ENCODE measurements around the gene NDUFB4.

DNA sequence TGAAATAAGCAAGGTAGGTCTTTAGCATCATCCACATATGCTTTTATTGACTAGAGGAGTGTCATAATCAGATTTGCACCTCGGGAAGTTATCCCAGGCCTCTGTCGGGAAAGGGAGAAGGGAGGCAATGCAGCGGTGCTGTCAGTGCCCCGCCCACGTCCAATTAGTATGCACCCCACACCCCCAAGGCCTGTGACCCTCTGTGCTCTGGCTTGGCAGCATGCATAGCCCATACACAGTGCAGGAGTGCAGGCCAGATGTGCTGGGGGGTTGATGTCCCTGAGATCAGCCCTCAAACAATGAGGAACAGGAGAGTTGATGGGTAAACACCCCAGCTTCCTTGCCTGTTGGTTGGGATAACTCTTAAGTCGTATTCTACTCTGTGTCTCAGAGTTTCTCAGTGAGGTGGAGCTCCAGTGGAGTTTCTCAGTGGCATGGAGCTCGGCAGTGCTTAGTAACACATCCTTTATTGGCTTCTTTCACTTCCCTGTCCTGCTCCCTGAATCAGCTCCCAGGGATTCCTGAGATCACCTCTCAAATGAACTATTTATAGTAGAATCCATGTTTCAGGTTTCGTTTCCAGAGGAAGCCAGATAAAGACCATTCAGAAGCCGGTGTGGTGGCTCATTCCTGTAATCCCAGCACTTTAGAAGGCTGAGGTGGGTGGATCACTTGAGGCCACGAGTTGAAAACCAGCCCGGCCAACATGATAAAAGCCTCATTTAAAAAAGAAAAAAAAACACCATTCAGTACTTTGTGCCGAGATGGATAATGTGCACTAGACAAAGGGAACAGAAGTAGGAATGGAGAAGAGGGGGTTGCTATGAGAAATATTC lies 26.7 kb upstream of the NDUFB4 start:
- TF ChIP-seq, protein P1, sequence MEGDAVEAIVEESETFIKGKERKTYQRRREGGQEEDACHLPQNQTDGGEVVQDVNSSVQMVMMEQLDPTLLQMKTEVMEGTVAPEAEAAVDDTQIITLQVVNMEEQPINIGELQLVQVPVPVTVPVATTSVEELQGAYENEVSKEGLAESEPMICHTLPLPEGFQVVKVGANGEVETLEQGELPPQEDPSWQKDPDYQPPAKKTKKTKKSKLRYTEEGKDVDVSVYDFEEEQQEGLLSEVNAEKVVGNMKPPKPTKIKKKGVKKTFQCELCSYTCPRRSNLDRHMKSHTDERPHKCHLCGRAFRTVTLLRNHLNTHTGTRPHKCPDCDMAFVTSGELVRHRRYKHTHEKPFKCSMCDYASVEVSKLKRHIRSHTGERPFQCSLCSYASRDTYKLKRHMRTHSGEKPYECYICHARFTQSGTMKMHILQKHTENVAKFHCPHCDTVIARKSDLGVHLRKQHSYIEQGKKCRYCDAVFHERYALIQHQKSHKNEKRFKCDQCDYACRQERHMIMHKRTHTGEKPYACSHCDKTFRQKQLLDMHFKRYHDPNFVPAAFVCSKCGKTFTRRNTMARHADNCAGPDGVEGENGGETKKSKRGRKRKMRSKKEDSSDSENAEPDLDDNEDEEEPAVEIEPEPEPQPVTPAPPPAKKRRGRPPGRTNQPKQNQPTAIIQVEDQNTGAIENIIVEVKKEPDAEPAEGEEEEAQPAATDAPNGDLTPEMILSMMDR (conservative IDR thresholded peaks at IDR 0.05; ENCODE audit: low read length) = no peak
- no peak for TF ChIP-seq EZH2phosphoT487 (IDR thresholded peaks at IDR 0.05; ENCODE audit: borderline replicate concordance)
